ENCODE results near the gene ATP2B3. TPM values are rescaled to one million over a fixed set of nuclear protein-coding genes. Genes with fewer than 3 reads are reported as not detected.

Gene ATP2B3
- total RNA-seq (not detected), total RNA-seq (0 reads per million in 2 donors)

- H3K4me1 Mint-ChIP-seq: peaks cover 4% of the 10 kb centered on the region
- peaks cover 3% of the 10 kb centered on the region for H3K36me3 Mint-ChIP-seq (ENCODE audit: low read depth)
- peaks cover 18% of the 10 kb centered on the region for H3K27me3 Mint-ChIP-seq
- H3K9me3 ChIP-seq (ENCODE audit: control insufficient read depth, low read length, poor library complexity, severe bottlenecking): no peaks in the 10 kb centered on the region
- no peak within 1 kb of the TSS for H3K27ac Mint-ChIP-seq
- no peak for ATAC-seq
- DNase-seq: no peak
- H3K4me3 Mint-ChIP-seq: peak within 1 kb of the TSS; percentile 25
These were observed at the start of gene ATP2B3 for GRCh38 chrX:153517423-153517822. TSS of gene ATP2B3 (plus strand) at chrX:153517642. CDS start at chrX:153536248, 18,606 bp downstream.

- no peak for DNase-seq
- H3K36me3 Mint-ChIP-seq (ENCODE audit: low read depth): no peaks in the 10 kb centered on the region
- no peaks in the 10 kb centered on the region for H3K9me3 ChIP-seq (ENCODE audit: control insufficient read depth, low read length, poor library complexity, severe bottlenecking)
- H3K27ac Mint-ChIP-seq: no peak overlapping the region
- H3K4me3 Mint-ChIP-seq: no peak overlapping the region
- no peak for ATAC-seq
- H3K4me1 Mint-ChIP-seq: peaks cover 11% of the 10 kb centered on the region
- H3K27me3 Mint-ChIP-seq: no peaks in the 10 kb centered on the region
These were observed 49.3 kb upstream of the ATP2B3 start for GRCh38 chrX:153468008-153468580.

- Mint-ChIP-seq H3K27ac (no peak overlapping the region), H3K27me3 (no peaks in the 10 kb centered on the region), H3K4me1 (peaks cover 9% of the 10 kb centered on the region), H3K36me3 (ENCODE audit: low read depth) (no peaks in the 10 kb centered on the region), H3K4me3 (peak overlapping the region; percentile 84)
- ATAC-seq (peak; percentile 42), DNase-seq (peak in 1 of 3 donors; percentile 26)
- H3K9me3 ChIP-seq (ENCODE audit: control insufficient read depth, low read length, poor library complexity, severe bottlenecking): no peaks in the 10 kb centered on the region
These were observed 47.5 kb upstream of the ATP2B3 start for GRCh38 chrX:153469811-153470410.

GRCh38 chrX:153470411-153471363 is 46.8 kb upstream of the ATP2B3 start, which contains the start of gene HAUS7:
TSS of gene HAUS7 (minus strand) at chrX:153470576. CDS start at chrX:153470557, 19 bp downstream.
- Mint-ChIP-seq H3K4me1 (peaks cover 9% of the 10 kb centered on the region), H3K27me3 (no peaks in the 10 kb centered on the region), H3K36me3 (ENCODE audit: low read depth) (no peaks in the 10 kb centered on the region), H3K4me3 (peak within 1 kb of the TSS; percentile 84), H3K27ac (no peak within 1 kb of the TSS)
- DNase-seq (peak; percentile 76 to 85 (median 80)), ATAC-seq (peak; percentile 89)
- H3K9me3 ChIP-seq (ENCODE audit: control insufficient read depth, low read length, poor library complexity, severe bottlenecking): no peaks in the 10 kb centered on the region

GRCh38 chrX:153471663-153472280 is 45.7 kb upstream of the ATP2B3 start:
- H3K9me3 ChIP-seq (ENCODE audit: control insufficient read depth, low read length, poor library complexity, severe bottlenecking): no peaks in the 10 kb centered on the region
- Mint-ChIP-seq H3K36me3 (ENCODE audit: low read depth) (no peaks in the 10 kb centered on the region), H3K27me3 (no peaks in the 10 kb centered on the region), H3K4me3 (no peak overlapping the region), H3K4me1 (peaks cover 9% of the 10 kb centered on the region), H3K27ac (no peak overlapping the region)
- ATAC-seq (no peak), DNase-seq (no peak)

GRCh38 chrX:153473126-153473525 is 44.3 kb upstream of the ATP2B3 start:
- no peaks in the 10 kb centered on the region for H3K36me3 Mint-ChIP-seq (ENCODE audit: low read depth)
- H3K4me1 Mint-ChIP-seq: peaks cover 7% of the 10 kb centered on the region
- no peaks in the 10 kb centered on the region for H3K27me3 Mint-ChIP-seq
- H3K9me3 ChIP-seq (ENCODE audit: control insufficient read depth, low read length, poor library complexity, severe bottlenecking): no peaks in the 10 kb centered on the region
- no peak for DNase-seq
- H3K4me3 Mint-ChIP-seq: no peak overlapping the region
- ATAC-seq: no peak
- no peak overlapping the region for H3K27ac Mint-ChIP-seq

GRCh38 chrX:153474266-153474665 is 43.2 kb upstream of the ATP2B3 start:
- H3K4me1 Mint-ChIP-seq: peaks cover 5% of the 10 kb centered on the region
- H3K27me3 Mint-ChIP-seq: no peaks in the 10 kb centered on the region
- DNase-seq (no peak), ATAC-seq (no peak)
- no peaks in the 10 kb centered on the region for H3K36me3 Mint-ChIP-seq (ENCODE audit: low read depth)
- H3K9me3 ChIP-seq (ENCODE audit: control insufficient read depth, low read length, poor library complexity, severe bottlenecking): no peaks in the 10 kb centered on the region
- peak overlapping the region; percentile 71 for H3K4me3 Mint-ChIP-seq
- H3K27ac Mint-ChIP-seq: no peak overlapping the region

GRCh38 chrX:153474718-153475117 is 42.7 kb upstream of the ATP2B3 start:
- H3K4me1 Mint-ChIP-seq: peaks cover 3% of the 10 kb centered on the region
- H3K36me3 Mint-ChIP-seq (ENCODE audit: low read depth): no peaks in the 10 kb centered on the region
- no peak overlapping the region for H3K27ac Mint-ChIP-seq
- no peak for ATAC-seq
- peak overlapping the region; percentile 28 for H3K4me3 Mint-ChIP-seq
- peak; percentile 13 to 44 (median 42) for DNase-seq
- H3K9me3 ChIP-seq (ENCODE audit: control insufficient read depth, low read length, poor library complexity, severe bottlenecking): no peaks in the 10 kb centered on the region
- H3K27me3 Mint-ChIP-seq: no peaks in the 10 kb centered on the region

- DNase-seq (no peak), ATAC-seq (no peak)
- Mint-ChIP-seq H3K4me1 (no peaks in the 10 kb centered on the region), H3K27ac (no peak overlapping the region), H3K27me3 (no peaks in the 10 kb centered on the region), H3K4me3 (peak overlapping the region; percentile 28), H3K36me3 (ENCODE audit: low read depth) (no peaks in the 10 kb centered on the region)
- no peaks in the 10 kb centered on the region for H3K9me3 ChIP-seq (ENCODE audit: control insufficient read depth, low read length, poor library complexity, severe bottlenecking)
These were observed 42.2 kb upstream of the ATP2B3 start for GRCh38 chrX:153475271-153475670.

GRCh38 chrX:153475751-153476281 is 41.6 kb upstream of the ATP2B3 start:
- Mint-ChIP-seq H3K27ac (no peak overlapping the region), H3K4me3 (no peak overlapping the region), H3K36me3 (ENCODE audit: low read depth) (no peaks in the 10 kb centered on the region), H3K27me3 (no peaks in the 10 kb centered on the region), H3K4me1 (no peaks in the 10 kb centered on the region)
- H3K9me3 ChIP-seq (ENCODE audit: control insufficient read depth, low read length, poor library complexity, severe bottlenecking): no peaks in the 10 kb centered on the region
- ATAC-seq (no peak), DNase-seq (no peak)

GRCh38 chrX:153476666-153477363 is 40.6 kb upstream of the ATP2B3 start:
- Mint-ChIP-seq H3K36me3 (ENCODE audit: low read depth) (no peaks in the 10 kb centered on the region), H3K4me3 (no peak overlapping the region)
- no peak for ATAC-seq

GRCh38 chrX:153477364-153477857 is 40.0 kb upstream of the ATP2B3 start:
- no peak overlapping the region for H3K27ac Mint-ChIP-seq
- no peaks in the 10 kb centered on the region for H3K27me3 Mint-ChIP-seq
- no peak overlapping the region for H3K4me3 Mint-ChIP-seq
- DNase-seq (no peak), ATAC-seq (no peak)
- no peaks in the 10 kb centered on the region for H3K9me3 ChIP-seq (ENCODE audit: control insufficient read depth, low read length, poor library complexity, severe bottlenecking)
- H3K36me3 Mint-ChIP-seq (ENCODE audit: low read depth): no peaks in the 10 kb centered on the region
- H3K4me1 Mint-ChIP-seq: no peaks in the 10 kb centered on the region

More at GRCh38 chrX:153476666-153477363, 40.6 kb upstream of the ATP2B3 start:
- Mint-ChIP-seq H3K27ac (no peak overlapping the region), H3K4me1 (no peaks in the 10 kb centered on the region), H3K27me3 (no peaks in the 10 kb centered on the region)
- H3K9me3 ChIP-seq (ENCODE audit: control insufficient read depth, low read length, poor library complexity, severe bottlenecking): no peaks in the 10 kb centered on the region
- DNase-seq: no peak

All from T-helper 17 cell (primary cell).